Fibroblast of the aortic adventitia (primary cell): Measurements from ENCODE around the gene NUP93. TPM values are rescaled to one million over a fixed set of nuclear protein-coding genes. Genes with fewer than 3 reads are reported as not detected.

ENCODE experiments used
- DNase-seq: peaks from one replicate; pipeline ENCODE4 v3.0.0-alpha.2; 2010; ENCODE audit warnings: low read depth
- H3K4me3 ChIP-seq: 2 replicates; pipeline ENCODE4 v1.5.1; 2011; ENCODE audit warnings: low read depth, mild to moderate bottlenecking, control low read depth, low read length, moderate library complexity
- total RNA-seq: library from RNA; depleted of rRNA; stranded (reverse); fragments of >200 nt; gene quantifications from 2 replicates; pipeline ENCODE4 v1.2.3, GENCODE V29; 2012; ENCODE audit warnings: low replicate concordance
- TF ChIP-seq, protein P1 (sequence below): IDR thresholded peaks from 2 replicates; pipeline ENCODE4 v1.5.1; 2011; ENCODE audit warnings: mild to moderate bottlenecking, low read length, control low read depth, inconsistent platforms; ENCODE audit not compliant: insufficient read depth

NUP93 gene
- total RNA-seq, 1 donor: 45.5 TPM

DNA sequence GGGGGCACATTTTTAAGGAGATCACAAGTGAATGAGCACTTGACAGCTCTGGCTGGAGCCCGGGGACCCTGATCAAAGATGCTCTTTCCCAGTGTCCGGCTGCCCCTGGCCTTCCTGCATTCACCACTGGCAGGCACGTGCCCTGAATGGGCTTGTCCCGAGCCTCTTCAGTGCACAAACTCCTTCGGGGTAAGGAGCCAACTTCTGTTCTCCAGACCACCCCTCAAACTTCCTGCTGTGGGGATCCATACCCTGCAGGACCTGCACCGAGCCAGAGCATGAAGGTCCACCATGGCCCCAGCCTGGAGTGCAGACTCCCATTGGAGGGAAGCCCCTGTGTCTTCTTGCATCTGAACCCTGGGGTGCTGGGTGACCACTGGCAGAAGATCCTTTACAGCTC, 125.3 kb downstream of the NUP93 start:
- no peak overlapping the region for H3K4me3 ChIP-seq
- DNase-seq: no peak
- TF ChIP-seq, protein P1, sequence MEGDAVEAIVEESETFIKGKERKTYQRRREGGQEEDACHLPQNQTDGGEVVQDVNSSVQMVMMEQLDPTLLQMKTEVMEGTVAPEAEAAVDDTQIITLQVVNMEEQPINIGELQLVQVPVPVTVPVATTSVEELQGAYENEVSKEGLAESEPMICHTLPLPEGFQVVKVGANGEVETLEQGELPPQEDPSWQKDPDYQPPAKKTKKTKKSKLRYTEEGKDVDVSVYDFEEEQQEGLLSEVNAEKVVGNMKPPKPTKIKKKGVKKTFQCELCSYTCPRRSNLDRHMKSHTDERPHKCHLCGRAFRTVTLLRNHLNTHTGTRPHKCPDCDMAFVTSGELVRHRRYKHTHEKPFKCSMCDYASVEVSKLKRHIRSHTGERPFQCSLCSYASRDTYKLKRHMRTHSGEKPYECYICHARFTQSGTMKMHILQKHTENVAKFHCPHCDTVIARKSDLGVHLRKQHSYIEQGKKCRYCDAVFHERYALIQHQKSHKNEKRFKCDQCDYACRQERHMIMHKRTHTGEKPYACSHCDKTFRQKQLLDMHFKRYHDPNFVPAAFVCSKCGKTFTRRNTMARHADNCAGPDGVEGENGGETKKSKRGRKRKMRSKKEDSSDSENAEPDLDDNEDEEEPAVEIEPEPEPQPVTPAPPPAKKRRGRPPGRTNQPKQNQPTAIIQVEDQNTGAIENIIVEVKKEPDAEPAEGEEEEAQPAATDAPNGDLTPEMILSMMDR: no peak

DNA sequence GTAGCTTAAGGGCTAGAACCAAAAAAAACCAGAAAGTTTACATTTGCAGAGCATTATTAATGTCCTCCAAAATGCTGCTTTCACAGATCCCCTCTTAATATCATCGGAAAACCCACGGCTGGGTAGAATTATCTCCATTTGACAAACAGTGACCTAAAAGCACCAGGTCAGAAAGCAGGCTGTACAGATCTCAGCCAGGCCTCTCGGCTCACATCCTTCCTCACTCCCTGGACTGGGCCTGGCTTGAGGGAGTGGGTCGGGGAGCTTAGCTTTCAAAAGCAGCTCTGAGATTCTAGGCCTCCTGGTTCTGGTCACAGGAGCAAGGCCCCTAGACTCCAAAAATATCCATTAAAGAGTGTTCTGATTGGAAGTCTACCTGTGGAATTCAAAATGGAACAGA, 126.0 kb downstream of the NUP93 start:
- TF ChIP-seq, protein P1: no peak
- H3K4me3 ChIP-seq: no peak overlapping the region

DNA sequence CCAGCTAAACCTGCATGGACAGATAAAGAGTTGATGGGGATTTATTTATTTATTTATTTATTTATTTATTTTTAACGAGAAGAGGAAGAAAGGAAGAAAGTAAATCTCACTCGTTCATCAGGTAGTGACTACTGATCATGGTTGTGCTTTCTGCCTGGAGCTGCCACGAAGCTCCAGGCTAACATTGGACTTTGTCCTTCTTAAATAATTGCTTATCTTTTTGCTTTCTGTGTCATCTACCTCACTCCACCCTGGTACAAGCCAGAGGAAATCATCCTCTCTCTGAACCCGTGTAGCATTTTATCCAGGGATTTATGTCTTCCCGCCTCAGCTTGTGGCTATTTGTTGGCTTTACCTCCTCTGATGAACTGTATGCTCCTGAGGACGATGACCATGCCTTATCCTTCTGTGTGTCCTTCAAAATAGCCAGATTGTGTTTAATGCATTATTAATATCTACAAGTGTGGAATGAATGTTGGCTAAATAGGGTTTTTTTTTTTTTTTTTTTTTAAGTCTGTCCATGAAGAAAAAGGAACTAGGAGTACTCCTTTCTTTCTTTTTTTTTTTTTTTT, 127.0 kb downstream of the NUP93 start:
- no peak for DNase-seq
- no peak overlapping the region for H3K4me3 ChIP-seq
- TF ChIP-seq, protein P1: no peak

More for the DNA sequence above, 126.0 kb downstream of the NUP93 start:
- DNase-seq: no peak

DNA sequence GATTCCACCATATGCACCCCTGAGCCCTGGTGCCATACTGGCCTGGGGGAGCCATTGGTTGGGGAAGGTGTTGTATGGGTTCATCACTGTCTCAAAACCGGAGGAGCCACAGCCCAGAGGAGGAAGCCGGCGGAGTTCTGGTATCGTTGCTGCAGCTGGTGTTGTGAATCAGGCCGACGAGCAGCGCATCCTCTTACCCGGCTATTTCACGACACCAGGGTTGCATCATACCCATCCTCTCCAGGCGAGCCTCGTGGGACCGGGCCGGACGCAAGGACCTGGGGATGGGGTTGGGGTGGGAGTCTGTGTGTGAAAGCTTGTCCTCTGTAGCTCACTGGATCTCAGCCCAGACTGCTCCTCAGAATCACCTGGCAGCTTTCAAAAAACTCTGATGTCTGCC, 128.4 kb downstream of the NUP93 start:
- no peak overlapping the region for H3K4me3 ChIP-seq
- DNase-seq: no peak
- TF ChIP-seq, protein P1: no peak

DNA sequence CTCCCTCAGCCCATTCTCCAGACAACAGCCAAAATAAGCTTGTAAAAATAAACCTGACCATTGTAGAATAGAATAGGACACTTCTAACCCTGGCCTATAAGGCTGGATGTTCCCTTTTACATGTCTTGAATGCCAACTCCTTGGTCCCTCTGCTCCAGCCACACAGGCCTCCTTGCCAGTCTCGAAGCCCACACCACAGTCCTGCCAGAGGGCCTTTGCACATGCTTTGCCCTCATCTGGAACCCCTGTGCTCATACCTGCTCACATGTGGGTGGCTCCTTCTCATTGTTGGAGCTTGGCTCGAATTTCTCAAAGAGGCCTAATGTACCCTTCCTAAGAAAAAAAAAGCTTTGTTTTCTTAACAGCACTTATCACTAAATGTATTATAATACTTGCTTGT, 129.7 kb downstream of the NUP93 start:
- no peak overlapping the region for H3K4me3 ChIP-seq
- TF ChIP-seq, protein P1: no peak
- DNase-seq: no peak

DNA sequence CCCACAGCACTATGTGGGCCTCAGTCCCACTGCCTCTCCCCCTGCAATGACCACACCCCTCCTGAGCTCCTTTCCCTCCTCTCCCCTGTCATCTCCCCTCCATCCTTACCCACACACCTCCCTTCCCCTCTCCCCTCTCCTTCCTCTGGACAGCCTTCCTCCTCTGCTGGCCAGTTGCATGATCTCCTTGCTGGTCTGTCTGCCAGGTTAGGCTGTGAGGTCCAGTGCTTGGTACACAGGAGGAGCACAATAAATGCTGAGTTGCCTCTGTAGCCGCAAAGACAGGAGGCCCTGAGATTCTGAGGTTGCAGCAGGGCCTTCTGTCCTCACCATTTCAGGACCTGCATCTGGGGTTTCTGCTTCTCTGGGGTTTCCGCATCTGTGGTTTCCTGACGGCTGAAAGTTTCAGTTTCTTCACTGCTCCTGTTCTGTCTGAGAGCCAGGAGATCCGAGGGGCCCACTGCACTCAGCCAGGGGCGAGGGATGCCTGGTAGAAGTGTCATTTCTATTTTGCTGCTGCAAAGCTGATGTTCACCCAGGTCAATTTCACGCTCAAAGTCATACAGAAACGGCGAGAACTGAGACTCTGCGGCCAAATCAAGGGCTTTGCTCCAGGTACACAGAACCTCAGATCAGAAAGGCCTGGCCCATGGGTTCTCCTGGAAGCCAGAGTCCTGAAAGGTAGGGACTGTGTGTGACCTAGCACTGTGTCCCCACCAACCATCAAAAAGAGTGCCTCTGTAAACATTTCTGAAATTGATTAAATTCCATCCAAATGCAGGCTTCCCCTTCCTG, 130.5 kb downstream of the NUP93 start:
- no peak overlapping the region for H3K4me3 ChIP-seq
- TF ChIP-seq, protein P1: no peak
- no peak for DNase-seq
